GM12892 (cell line): ENCODE measurements around the gene CD160.

ENCODE experiments used
- POLR2A ChIP-seq: IDR thresholded peaks from 2 replicates; pipeline ENCODE4 v1.6.1; 2011; ENCODE audit warnings: low read depth, low read length, control low read depth
- POLR2AphosphoS5 ChIP-seq: IDR thresholded peaks from 2 replicates; pipeline ENCODE4 v1.6.1; 2011; ENCODE audit warnings: low read depth, low read length, control low read depth

DNA sequence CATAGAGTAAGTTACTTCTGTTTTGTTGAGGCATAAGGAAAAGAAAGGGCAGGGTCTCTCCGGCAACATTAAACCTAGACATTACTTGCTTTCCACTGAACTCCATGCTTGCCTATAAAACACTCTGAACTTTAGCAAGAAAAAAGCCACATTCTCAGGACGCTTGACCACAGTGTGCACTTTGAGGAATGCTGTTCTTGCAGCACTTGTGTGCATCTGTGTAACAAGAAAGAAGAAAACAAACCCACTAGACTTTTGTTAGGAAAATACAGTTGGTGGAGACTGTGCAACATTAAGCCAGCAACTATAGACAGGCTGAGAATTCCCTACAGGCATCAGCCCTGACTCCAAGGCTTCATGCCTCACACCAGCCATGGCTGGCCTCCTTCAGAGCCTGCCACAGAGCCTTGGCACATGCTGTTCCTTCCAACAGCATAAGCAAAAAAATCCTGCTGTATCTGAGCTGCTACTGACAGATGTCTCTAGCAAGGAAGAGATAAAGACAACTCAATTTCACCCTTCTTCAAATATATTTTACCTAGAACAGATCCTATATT is 17.9 kb upstream of the CD160 start:
- no peak for TF ChIP-seq POLR2A
- TF ChIP-seq POLR2AphosphoS5, result no peak
